ENCODE results near the gene IL1R1.

Gene IL1R1

DNA sequence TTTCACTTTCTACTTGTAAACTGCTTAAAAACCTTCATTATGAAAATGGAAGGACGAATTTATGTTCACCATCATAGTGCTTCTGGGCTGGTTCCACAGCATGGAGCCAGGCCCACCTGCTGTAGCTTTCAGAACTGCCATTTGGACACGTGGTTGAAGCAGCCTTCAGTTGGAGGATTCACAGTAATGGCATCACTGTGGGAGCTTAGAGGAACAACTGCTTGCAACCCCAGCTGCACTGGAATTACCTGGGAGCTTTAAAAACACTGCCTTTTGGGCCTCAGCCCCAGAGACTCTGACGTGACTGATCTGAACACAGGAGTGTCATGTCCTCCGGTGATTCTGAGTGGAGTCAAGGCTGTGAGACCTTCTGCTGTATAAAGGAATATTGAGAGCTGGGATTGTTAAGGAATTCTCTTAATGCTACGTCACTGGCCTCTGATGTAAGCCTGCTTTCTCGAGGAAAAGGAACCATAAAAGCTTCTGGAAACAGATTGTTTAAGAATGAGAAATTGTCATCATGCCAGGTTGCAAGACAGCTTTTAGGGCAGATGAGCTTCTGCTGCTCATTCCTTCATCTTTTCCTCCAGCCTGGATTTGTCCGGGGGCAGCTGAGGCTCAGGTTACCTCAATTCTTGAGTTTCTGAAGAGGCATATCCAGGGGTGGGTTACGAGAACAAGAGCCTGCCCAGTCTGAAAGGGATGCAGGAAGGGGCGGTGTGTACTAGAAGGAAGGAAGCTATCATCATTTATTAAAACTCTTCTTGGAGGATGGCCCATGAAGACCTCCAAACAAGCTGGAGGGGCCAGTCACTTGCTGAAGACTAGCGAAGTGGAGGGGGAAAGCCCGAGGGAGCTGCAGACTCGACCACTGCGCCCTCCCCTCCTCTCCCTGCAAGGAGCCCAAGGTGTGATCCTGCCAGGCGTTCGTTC is 1.3 kb upstream of the IL1R1 start:
- no peak for DNase-seq

DNA sequence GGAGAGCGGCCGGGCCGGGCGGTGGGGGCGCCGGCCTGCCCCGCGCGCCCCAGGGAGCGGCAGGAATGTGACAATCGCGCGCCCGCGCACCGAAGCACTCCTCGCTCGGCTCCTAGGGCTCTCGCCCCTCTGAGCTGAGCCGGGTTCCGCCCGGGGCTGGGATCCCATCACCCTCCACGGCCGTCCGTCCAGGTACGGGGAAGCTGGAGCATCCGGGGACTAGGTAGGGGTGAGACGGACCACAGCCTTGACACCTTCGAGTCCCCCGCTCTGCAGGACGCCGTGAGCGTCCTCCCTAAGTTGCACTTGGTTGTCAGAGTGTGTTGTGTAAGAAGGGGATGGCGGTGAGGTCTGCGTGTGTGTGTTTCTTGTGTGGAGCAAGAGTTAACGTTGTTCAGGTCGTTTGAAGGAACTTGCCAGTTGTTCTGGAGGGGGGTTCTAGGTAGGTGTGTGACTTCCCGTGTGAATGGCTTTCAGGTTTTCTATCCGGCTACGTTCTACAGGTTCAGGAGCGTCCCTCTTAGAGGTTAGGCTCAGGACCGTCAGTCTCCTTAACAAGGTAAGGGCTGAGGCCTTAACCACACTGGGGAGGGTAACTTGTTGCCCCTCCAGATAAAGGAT is 393 bp downstream of the IL1R1 start:
- no peak for DNase-seq

DNA sequence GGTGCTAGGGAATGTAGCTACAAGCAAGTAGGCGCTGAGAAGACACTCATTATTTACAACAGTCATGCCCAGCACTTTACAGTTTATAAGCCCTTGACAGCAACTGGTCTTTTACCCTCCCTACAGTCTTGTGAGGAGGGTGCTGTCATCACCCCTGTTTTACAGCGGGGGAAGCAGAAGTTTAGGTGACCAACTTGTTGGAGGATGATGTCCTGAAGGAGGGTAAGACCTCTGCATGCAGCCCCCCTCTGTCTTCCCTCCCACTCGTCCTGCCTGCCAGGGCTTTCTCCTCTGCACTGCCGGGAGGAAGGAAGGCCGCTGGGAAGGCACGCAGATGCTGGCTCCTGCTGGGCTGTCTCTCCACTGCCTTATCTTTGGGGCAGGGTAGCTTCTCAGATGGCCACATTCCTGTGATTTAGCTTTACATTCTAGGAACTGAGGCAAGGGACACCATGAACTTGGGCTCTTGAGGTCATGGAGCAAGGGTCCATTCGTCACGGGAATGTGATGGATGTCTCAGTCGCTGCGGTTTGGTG is 972 bp downstream of the IL1R1 start:
- DNase-seq: no peak

DNA sequence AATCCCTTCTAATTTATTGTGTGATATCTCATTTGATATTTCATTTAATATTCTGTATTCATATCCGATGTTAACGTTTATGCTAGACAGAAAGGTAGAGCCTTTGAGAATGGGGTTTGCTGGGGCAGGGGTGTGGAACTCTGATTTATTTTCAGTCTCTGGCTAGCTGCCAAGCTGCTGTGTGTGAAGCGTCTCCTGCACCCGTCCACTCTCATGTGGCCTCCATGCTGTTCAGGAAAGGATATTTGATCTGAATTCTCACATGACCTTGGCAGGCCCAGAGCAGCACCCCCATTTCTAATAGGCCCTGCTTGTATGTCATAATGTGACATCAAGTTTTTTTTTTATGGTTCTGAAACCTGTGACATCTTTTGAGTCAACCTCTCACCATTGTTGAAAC is 1.6 kb downstream of the IL1R1 start:
- no peak for DNase-seq

DNA sequence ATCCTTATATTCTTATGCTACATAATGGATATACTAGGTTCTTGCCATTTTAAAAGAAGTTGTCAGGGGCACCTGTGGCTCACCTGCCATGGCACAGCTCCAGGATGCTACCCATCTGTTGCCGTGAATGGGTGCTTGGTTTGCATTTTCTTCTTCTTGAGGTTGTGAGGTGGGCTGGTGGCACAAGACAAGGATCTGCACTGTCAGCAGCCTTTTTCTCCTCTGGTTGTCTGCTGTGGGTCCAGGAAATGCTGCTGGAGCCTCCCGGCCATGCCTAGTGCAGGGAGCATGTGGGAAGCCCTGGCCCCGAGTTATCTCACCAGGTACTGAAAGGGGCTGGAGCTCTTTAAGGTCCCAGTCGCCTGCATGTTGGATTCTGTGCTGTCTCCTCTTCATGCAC is 2.6 kb downstream of the IL1R1 start:
- no peak for DNase-seq

DNA sequence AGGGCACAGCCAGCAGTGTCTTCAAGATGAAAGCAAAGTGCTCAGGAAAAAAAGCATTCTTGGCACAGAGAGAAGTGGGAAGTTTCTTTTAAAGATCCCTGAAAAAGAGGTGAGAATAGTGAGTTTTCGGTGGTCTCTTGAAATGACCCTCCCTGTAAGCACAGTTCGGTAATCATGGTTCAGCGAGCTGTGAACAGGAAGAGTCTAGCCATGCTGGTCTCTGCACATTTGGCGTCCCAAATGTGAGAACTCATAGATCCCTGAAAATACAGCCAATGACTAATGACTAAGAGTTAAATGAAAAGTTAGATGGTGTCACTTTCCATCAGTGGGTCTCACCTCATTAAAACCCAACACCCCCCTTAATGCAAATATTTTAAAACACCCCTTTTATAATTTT is 3.4 kb downstream of the IL1R1 start:
- DNase-seq: no peak

DNA sequence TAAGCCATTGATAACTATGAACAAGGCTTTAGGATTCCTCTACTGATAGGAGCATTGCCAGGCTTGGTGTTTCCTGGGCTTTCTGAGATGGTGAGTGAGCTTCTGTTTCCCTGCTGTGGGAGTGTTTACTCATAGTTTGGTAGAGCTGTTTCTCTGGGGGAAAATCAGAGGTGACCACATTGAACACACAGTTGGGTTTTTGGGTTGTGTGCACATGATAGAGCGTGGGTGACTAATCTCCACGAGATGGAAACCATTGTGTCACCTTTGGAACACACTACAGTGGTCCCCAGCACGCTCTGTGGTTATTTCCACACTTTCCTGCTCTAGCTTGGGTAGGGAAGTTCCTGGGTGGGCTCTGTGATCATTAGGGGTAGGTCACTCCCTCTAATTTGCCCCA is 5.4 kb downstream of the IL1R1 start:
- DNase-seq: no peak

DNA sequence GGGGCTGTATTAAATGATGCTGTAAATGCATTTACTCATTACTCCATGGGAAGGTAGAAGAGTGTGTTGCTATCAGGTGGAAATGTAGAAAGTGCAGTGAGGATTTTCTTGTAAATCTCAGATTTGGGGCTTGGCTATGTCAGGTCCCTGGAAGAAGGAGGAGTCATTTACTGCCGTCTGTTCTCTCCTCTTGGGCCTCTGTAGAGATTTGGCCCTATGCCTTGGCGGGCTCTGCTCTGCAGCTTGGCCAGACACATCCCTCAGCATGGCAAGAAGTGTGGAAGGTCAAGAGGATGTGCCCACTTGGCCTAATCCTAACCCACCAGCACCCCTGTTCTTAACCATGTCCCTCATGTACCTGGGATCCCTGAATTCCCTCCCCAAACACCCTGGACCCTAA is 6.7 kb downstream of the IL1R1 start:
- DNase-seq: no peak

DNA sequence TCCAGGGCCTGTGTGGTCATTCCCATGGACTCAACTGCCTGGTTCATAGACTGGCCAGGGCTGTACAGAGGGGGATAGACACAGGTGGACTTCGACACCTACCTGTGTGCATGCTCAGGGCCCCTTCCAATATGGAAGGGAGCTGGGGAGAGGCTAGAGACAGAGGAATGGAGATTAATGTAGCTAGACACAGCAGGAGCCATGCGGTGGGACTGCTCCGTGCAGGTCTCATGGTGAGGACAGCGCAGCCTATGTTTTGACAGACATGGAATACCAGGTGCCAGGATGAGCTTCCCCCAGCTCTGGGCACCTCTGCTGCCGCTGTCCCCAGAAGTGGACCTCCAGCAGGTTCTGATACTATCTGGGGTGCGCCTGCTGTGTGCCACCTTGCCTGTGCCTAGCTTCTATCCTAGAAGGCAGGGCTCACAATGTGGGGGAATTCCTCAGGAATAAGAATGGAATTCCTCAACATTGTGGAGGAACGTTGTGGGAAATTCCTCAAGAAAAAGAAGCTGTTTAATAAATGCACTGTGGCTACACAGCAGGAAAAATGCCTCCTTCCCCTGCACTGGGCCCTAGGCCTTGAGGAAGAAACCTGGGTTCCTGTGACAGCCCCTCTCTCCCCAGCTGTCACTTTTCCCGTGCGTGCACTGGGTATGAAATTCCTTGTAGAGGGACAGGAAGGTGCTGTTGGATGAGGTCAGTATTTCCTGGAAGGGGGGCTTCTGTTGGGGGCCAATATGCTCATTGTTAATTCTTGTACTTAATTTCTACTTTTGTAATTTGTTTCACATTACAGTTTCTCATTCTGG is 7.3 kb downstream of the IL1R1 start:
- DNase-seq: no peak

DNA sequence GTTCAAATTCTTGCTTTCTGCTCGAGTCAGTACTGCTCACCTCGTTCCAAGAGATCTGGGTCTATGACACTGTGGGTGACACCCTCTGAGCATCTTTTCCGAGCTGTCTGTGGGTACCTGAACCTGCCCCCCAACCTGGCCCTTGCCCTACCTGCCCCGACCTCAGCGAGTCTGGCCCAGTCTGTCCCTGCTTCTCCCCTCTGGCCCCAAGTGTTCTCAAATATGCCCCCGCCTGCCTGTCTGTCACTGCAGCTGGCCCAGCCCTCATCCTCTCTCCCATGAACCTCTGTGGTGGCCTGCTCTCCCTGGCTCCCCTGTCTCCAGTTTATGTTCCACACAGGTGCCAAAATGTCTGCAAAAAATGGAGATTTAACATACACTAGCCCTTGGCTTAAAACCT is 11.8 kb downstream of the IL1R1 start:
- DNase-seq: no peak

DNA sequence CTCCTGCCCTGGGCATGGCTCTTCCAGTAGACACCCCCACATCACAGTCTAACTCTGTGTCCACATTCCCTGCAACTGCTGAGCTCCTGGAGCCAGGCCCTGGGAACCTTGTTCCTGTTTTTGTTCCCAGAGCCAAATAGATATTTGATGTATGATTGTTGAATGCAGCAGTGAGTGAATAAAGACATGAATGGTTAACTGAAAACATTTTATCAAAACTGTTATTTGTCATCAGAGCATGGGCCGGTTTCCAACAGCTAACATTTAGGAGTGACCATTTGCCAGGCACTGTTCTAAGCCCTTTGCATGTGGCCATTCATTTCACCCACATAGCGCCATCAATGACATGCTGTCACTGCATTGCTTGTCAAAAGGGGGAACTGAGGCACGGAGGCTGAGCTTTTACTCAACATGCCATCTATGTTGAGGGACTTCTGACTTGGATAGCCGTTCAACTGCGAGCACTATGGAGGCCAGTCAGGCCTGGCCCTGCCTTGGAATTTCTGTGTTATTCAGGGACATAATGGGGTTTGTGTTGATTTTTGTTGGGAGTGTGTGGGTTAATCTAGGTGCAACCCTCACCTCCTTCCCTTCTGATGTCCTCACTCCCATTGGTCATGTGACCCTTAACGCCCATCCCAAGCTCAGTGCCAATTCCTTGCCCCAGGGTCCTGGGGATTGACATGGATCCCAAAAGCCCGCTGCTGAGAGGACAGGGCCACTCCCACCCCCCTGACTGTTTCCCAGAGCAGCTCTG is 12.6 kb downstream of the IL1R1 start:
- no peak for DNase-seq

DNA sequence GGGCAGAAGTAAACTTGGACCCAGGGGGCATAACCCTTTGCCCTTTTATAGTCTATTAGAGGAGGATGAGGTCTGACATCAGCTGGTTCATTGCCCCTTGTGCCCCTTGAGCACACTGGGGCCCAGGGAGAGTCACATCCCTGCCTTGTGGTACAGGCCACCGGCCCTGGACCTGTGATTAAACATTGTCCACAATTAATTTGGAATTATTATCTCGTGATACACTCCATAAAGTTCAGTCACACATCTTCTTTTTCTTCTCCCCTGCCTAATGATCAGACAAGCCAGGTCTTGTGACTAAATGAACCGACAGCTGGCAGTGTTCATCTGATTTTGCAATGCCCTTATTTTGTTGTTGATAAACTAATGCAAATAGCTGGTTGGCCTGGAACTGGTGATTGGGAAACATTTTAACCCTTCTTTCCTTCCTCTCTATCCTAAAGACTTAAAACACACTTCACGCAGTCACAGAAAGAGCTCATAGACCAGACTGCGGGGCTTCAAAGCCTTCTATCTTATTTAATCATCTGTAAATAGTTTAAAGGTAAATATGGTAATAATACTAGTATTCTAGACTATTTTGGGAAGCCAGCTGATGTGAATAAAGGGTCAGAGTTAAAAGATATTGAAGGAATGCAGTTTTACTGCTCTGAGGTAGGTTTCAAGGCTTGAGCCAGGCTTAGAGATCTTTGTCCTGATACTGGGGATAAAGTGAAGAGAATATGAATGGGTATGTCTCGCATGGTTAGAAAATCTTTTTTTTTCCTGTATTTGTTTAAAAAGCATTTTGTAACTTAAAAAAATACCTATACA is 13.4 kb downstream of the IL1R1 start:
- DNase-seq: peak; percentile 3

DNA sequence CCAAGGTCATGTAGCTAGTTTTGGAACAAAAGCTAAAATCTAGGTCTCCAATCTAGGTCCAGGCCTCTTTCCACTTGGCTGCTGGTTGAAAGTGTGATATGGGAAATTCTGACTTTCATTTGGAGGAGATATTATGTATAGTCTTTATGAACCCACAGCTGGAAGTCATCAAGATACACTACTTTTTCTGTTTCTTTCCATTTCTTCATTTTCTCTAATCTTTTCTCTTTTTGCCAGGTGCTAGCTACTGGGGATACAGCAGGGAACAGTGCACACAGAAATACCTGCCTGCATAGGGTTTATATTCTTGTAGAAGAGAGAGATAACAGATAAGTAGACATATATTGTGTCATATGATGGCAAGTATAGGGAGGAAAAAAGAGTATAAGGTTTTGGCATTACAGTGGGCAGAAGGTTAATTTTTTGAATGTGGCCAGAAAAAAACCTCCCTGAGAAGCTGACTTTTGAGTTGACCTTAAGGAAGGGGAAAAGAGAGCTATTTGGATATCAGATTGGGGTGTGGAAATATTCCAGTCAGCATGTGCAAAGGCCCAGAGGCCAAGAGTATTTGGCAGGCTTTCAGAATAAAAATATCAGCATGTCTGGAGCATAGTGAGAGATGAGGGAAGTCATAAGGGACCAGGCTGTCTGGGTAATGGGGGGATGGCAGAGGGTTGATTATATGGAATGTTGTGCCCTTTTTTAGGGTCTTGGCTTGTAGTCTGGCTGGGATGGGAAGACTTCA is 15.6 kb downstream of the IL1R1 start:
- no peak for DNase-seq

DNA sequence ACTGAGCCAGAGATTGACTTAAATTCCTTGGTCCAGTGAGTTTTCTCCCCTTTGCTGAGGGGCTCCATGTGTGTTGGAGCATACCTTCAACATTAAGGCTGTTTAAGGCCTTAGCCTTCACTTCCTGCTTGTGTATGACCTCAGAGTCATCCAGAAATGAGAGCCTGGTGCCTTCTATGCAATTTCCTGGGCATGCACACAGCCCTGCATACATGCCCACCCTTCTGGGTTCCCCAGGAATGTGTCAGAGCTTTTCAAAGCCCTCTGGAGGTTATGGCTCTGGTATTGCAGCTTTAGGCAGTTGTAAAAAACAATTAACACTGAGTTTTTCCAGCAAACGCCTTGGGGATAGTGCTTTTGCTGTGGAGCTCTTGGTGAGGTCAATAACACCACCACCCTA is 16.7 kb downstream of the IL1R1 start:
- DNase-seq: no peak

DNA sequence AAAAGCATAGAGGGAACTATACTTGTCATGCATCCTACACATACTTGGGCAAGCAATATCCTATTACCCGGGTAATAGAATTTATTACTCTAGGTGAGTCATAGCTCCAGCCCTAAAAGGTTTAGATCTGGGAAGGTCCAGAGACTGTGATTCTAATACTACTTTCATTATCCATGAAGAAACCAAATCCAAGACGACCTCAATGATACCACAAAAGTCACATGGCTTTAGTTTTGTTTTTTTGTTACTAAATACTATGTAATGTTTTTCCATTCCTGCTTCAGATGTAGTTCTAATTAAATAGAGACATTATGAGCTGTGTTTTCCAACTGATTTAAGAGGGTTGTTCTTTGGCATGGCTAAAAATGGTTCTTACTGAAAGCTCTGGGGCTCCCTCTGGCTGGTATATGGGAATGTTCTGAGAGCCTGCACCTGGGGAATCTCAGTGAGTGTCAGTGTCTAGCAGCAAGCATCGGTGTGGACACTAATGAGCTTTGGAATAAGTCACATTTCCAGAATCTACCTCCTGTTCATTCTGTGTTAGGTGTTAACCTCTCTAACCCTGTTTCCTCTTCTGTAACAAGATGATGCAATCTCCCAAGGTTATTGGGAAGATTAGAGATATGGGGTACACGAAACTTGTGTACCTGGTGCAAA is 23.8 kb downstream of the IL1R1 start:
- peak; percentile 3 for DNase-seq

DNA sequence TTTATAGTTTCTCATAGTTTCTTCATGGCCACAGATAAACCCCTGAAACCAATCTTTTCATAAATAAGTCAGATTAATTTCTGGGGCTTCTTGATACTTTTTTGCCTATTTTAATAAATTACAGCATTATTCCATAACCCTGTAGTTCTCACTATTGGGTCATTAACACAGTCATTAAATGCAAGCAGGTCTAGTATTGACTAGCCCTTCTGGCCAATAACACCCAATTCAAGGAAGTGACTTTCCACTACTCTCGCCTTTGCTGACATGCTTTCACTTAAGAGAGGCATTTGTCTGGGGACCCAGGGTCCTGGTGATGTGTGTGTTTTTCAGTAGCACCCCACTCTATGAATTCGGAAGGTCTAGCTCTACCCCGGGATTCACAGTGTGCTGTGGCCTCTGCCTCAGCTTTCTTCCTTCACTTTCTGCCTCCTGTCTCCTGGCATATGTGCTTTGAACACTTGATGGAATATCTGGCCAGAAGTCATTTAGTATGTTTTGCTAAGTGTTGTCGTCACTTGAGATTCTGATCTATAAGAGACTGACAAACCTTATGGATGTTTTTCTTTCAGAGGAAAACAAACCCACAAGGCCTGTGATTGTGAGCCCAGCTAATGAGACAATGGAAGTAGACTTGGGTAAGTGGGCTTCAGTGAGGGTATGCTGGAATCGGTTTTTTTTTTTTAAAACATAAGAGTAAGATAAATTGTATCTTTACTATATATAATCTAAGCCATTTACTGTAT is 25.7 kb downstream of the IL1R1 start:
- no peak for DNase-seq

DNA sequence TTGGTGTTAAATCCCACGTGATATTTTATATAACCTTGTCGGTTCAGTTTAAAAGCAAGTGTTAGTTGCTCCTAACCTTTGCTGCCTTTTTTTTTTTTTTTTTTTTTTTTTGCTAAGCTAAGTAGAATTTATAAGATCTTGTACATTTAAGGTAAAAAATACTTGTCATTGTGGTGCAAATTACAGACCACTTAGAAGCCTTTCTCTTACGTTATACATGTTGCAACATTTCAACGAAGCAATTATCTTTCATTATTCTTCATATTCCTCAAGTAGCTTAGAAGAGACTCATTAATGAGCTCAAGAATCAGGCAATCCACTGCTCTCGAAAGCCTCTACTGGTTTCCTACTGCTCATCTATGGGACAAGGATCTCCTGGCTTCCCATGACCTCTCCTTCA is 29.4 kb downstream of the IL1R1 start:
- no peak for DNase-seq

DNA sequence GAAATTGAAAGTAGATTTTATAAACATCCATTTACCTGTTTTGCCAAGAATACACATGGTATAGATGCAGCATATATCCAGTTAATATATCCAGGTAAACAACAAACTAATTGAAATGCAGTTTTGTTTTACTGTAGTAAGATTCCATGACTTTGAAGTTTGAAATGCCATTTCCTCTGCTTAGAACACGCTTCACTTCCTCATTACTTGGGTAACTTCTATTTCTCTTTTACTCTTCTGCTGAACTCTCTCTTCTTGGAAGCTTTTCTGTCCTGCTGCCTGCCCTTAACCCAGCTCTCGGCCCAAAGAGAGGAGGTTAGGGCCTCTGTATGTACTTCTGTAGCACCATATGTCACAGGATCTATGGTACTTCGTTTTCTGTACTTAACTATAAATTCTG is 30.2 kb downstream of the IL1R1 start:
- DNase-seq: no peak

DNA sequence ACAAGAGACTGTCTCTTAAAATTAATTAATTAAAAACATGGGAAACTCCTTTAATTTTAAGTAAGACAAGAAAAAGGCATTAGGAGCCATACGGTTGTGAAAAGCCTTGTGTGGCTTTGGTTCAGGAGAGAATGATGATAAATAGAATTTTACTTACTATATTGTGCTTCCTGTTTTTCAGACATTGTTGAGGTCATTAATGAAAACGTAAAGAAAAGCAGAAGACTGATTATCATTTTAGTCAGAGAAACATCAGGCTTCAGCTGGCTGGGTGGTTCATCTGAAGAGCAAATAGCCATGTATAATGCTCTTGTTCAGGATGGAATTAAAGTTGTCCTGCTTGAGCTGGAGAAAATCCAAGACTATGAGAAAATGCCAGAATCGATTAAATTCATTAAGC is 33.6 kb downstream of the IL1R1 start:
- DNase-seq: no peak

Data from hematopoietic multipotent progenitor cell treated with erythropoietin and hydrocortisone succinate and interleukin-3 and kit ligand, for 8 days (in vitro differentiated cells).